PC-3 (cell line): Measurements from ENCODE around the gene DHX16. TPM values are rescaled to one million over a fixed set of nuclear protein-coding genes. Genes with fewer than 3 reads are reported as not detected.
A peak's percentile ranks its signal among the peaks of the same experiment; 100 is the strongest.

Experiments
- ATAC-seq: fragments of 200-7000 bp; cut with Tn5 transposase; 2 replicates; pipeline ENCODE4 v1.9.1; 2020; ENCODE audit warnings: mild to moderate bottlenecking, moderate library complexity
- BruUV-seq: library from RNA; stranded (reverse); fragments of 400-500 nt; replicated peaks from 2 replicates; lab custom pipeline; 2021; lab: Mats Ljungman, UMichigan
- CTCF ChIA-PET: fragments of 300-600 bp; sonication (Branson Sonifier 250); formaldehyde crosslinking; loops from one replicate; lab custom pipeline; 2022; ENCODE audit warnings: antibody characterized with exemption; lab: Charles Lee
- POLR2A ChIA-PET: fragments of 300-600 bp; sonication (Branson Sonifier 250); formaldehyde crosslinking; loops from one replicate; lab custom pipeline; 2022; ENCODE audit warnings: antibody characterized with exemption; ENCODE audit not compliant: unreplicated experiment; lab: Charles Lee
- DNase-seq: peaks from one replicate; pipeline ENCODE4 v3.0.0-alpha.2; 2015
- H2AFZ ChIP-seq: fragments of 300-600 bp; sonication (generic); 2 replicates; pipeline ENCODE4 v1.6.0; 2016; ENCODE audit warnings: antibody characterized with exemption, low read length
- H3F3A ChIP-seq: fragments of 300-600 bp; sonication (generic); one replicate; pipeline ENCODE4 v1.6.0; 2017; ENCODE audit warnings: antibody characterized with exemption, low read length, control low read depth, mild to moderate bottlenecking; ENCODE audit not compliant: unreplicated experiment
- H3K27ac ChIP-seq: fragments of 300-600 bp; sonication (generic); 2 replicates; pipeline ENCODE4 v1.5.1; 2016; ENCODE audit warnings: mild to moderate bottlenecking, low read length
- H3K27me3 ChIP-seq: fragments of 300-600 bp; sonication (generic); 2 replicates; pipeline ENCODE4 v1.6.1; 2016; ENCODE audit warnings: low read length, mixed read lengths
- H3K36me3 ChIP-seq: fragments of 300-600 bp; sonication (generic); 2 replicates; pipeline ENCODE4 v1.6.1; 2016; ENCODE audit warnings: low read depth, mixed run types, low read length, mixed read lengths
- H3K4me1 ChIP-seq: fragments of 300-600 bp; sonication (generic); 2 replicates; pipeline ENCODE4 v1.5.1; 2016; ENCODE audit warnings: low read length; ENCODE audit not compliant: insufficient read depth
- H3K4me2 ChIP-seq: fragments of 300-600 bp; sonication (generic); 2 replicates; pipeline ENCODE4 v1.6.0; 2016; ENCODE audit warnings: low read length
- H3K4me3 ChIP-seq: fragments of 300-600 bp; sonication (generic); 2 replicates; pipeline ENCODE4 v1.5.1; 2016; ENCODE audit warnings: mild to moderate bottlenecking, low read length, mixed read lengths
- H3K79me2 ChIP-seq: fragments of 300-600 bp; sonication (generic); 2 replicates; pipeline ENCODE4 v1.6.1; 2017; ENCODE audit warnings: low read length, mixed read lengths
- H3K9ac ChIP-seq: fragments of 300-600 bp; sonication (generic); 2 replicates; pipeline ENCODE4 v1.6.0; 2016; ENCODE audit warnings: mild to moderate bottlenecking, low read length
- H3K9me2 ChIP-seq: fragments of 300-600 bp; sonication (generic); replicated peaks from 2 replicates; pipeline ENCODE4 v1.6.1; 2016; ENCODE audit warnings: mixed run types, low read length, mixed read lengths
- H3K9me3 ChIP-seq: fragments of 300-600 bp; sonication (generic); 2 replicates; pipeline ENCODE4 v1.6.1; 2016; ENCODE audit warnings: low read length, mixed read lengths
- H4K20me1 ChIP-seq: fragments of 300-600 bp; sonication (generic); 2 replicates; pipeline ENCODE4 v1.6.1; 2016; ENCODE audit warnings: low read length, mixed read lengths
- EZH2 ChIP-seq: fragments of 300-600 bp; sonication (generic); IDR thresholded peaks from one replicate; pipeline ENCODE4 v1.6.1; 2017; ENCODE audit warnings: antibody characterized with exemption, mild to moderate bottlenecking, low read length; ENCODE audit not compliant: unreplicated experiment
- EZH2phosphoT487 ChIP-seq: fragments of 300-600 bp; sonication (generic); IDR thresholded peaks from 2 replicates; pipeline ENCODE4 v1.6.1; 2018; ENCODE audit warnings: mild to moderate bottlenecking, antibody characterized with exemption, low read length, borderline replicate concordance
- intact Hi-C: fragments of 100-400 bp; cut with micrococcal nuclease; formaldehyde crosslinking; loops from 2 replicates; pipeline ENCODE4 v1.9.0; 2023
- total RNA-seq: library from RNA; depleted of rRNA; stranded (reverse); fragments of >200 nt; gene quantifications from 2 replicates; pipeline ENCODE4 v1.2.3, GENCODE V29; 2014
- TF ChIP-seq, protein P1 (sequence below): fragments of 300-600 bp; sonication (generic); conservative IDR thresholded peaks from 2 replicates; pipeline ENCODE4 v1.5.1; 2017; ENCODE audit warnings: antibody characterized with exemption, low read depth, mild to moderate bottlenecking, low read length

DHX16 gene
- total RNA-seq, 1 experiment from 2014 or later = 50.0 TPM

GRCh38 chr6:30681766-30682142 lies 8.9 kb upstream of the DHX16 start:
- H3K4me3 ChIP-seq = peak overlapping the region; percentile 97
- intact Hi-C loops = loop anchor here (1.0 kb wide), 1 partner anchor 41 kb away; no protein-coding TSS in a partner anchor
- CTCF ChIA-PET = no interaction called here

GRCh38 chr6:30679765-30680535 lies 7.1 kb upstream of the DHX16 start:
- TF ChIP-seq EZH2phosphoT487 (no peak), EZH2 (no peak)
- TF ChIP-seq, protein P1, sequence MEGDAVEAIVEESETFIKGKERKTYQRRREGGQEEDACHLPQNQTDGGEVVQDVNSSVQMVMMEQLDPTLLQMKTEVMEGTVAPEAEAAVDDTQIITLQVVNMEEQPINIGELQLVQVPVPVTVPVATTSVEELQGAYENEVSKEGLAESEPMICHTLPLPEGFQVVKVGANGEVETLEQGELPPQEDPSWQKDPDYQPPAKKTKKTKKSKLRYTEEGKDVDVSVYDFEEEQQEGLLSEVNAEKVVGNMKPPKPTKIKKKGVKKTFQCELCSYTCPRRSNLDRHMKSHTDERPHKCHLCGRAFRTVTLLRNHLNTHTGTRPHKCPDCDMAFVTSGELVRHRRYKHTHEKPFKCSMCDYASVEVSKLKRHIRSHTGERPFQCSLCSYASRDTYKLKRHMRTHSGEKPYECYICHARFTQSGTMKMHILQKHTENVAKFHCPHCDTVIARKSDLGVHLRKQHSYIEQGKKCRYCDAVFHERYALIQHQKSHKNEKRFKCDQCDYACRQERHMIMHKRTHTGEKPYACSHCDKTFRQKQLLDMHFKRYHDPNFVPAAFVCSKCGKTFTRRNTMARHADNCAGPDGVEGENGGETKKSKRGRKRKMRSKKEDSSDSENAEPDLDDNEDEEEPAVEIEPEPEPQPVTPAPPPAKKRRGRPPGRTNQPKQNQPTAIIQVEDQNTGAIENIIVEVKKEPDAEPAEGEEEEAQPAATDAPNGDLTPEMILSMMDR = no peak
- ATAC-seq (no peak), DNase-seq (no peak)
- no peak overlapping the region for H3K9ac ChIP-seq
- ChIA-PET CTCF (interaction anchor here (0.6 to 1.2 kb wide), 2 partner anchors 15 to 51 kb away, joined by 3 to 8 read pairs; no protein-coding TSS in a partner anchor), POLR2A (no interaction called here)
- BruUV-seq = no TSS peak
- no peaks in the 10 kb centered on the region for H4K20me1 ChIP-seq
- H3K9me2 ChIP-seq = no peaks in the 10 kb centered on the region
- no peaks in the 10 kb centered on the region for H3K27me3 ChIP-seq
- intact Hi-C loops = no loop called here
- peak overlapping the region; percentile 26; the same call in 1 of the 2 replicates for H3K4me3 ChIP-seq
- no peaks in the 10 kb centered on the region for H3K9me3 ChIP-seq
- peaks cover 46% of the 10 kb centered on the region for H3K4me1 ChIP-seq
- H3K27ac ChIP-seq = no peak overlapping the region
- H3K4me2 ChIP-seq = peak overlapping the region; percentile 87
- H2AFZ ChIP-seq = no peak overlapping the region
- H3F3A ChIP-seq = no peaks in the 10 kb centered on the region
- H3K79me2 ChIP-seq = peaks cover 64% of the 10 kb centered on the region
- H3K36me3 ChIP-seq = peaks cover 23% of the 10 kb centered on the region

More at GRCh38 chr6:30681766-30682142, 8.9 kb upstream of the DHX16 start:
- no TSS peak for BruUV-seq
- Histone ChIP-seq H3K9ac (peak overlapping the region; percentile 80), H3K27me3 (no peaks in the 10 kb centered on the region), H3K27ac (peak overlapping the region; percentile 89), H3K79me2 (peaks cover 81% of the 10 kb centered on the region), H3K36me3 (peaks cover 13% of the 10 kb centered on the region), H3F3A (no peaks in the 10 kb centered on the region), H4K20me1 (no peaks in the 10 kb centered on the region), H3K9me3 (no peaks in the 10 kb centered on the region), H3K9me2 (no peaks in the 10 kb centered on the region), H3K4me1 (peaks cover 58% of the 10 kb centered on the region), H3K4me2 (peak overlapping the region; percentile 87), H2AFZ (no peak overlapping the region)
- TF ChIP-seq, protein P1 = no peak
- TF ChIP-seq EZH2 = no peak
- TF ChIP-seq EZH2phosphoT487 = no peak
- DNase-seq (no peak), ATAC-seq (no peak)
- POLR2A ChIA-PET = no interaction called here
